Smooth muscle cell (in vitro differentiated cells): ENCODE measurements around the gene CFHR4. TPM values are rescaled to one million over a fixed set of nuclear protein-coding genes. Genes with fewer than 3 reads are reported as not detected.

Experiments used
- DNase-seq: peaks from one replicate; lab custom pipeline; 2025; ENCODE audit not compliant: unreplicated experiment; lab: John Stamatoyannopoulos, UW
- H2AFZ ChIP-seq: fragments of 200-600 bp; sonication (generic); 2 replicates; pipeline ENCODE4 v1.6.0; 2016; ENCODE audit warnings: antibody characterized with exemption, low read depth, mild to moderate bottlenecking
- H3F3A ChIP-seq: fragments of 200-600 bp; sonication (generic); 2 replicates; pipeline ENCODE4 v1.6.0; 2017; ENCODE audit warnings: antibody characterized with exemption, low read depth
- H3K27ac ChIP-seq: fragments of 200-600 bp; sonication (generic); 2 replicates; pipeline ENCODE4 v1.5.1; 2016; ENCODE audit warnings: low read depth, mild to moderate bottlenecking
- H3K27me3 ChIP-seq: fragments of 200-600 bp; sonication (generic); 2 replicates; pipeline ENCODE4 v1.6.1; 2016; ENCODE audit warnings: low read depth, mild to moderate bottlenecking
- H3K36me3 ChIP-seq: fragments of 200-600 bp; sonication (generic); 2 replicates; pipeline ENCODE4 v1.5.1; 2016; ENCODE audit warnings: low read depth
- H3K4me1 ChIP-seq: fragments of 200-600 bp; sonication (generic); 2 replicates; pipeline ENCODE4 v1.5.1; 2016; ENCODE audit warnings: low read depth
- H3K4me2 ChIP-seq: fragments of 200-600 bp; sonication (generic); 2 replicates; pipeline ENCODE4 v1.6.0; 2016; ENCODE audit warnings: mild to moderate bottlenecking
- H3K4me3 ChIP-seq: fragments of 200-600 bp; sonication (generic); 2 replicates; pipeline ENCODE4 v1.5.1; 2016; ENCODE audit warnings: mild to moderate bottlenecking
- H3K79me2 ChIP-seq: fragments of 200-600 bp; sonication (generic); 2 replicates; pipeline ENCODE4 v1.6.0; 2016; ENCODE audit warnings: low read depth, mild to moderate bottlenecking
- H3K9ac ChIP-seq: fragments of 200-600 bp; sonication (generic); 2 replicates; pipeline ENCODE4 v1.6.0; 2016; ENCODE audit warnings: low read depth
- H3K9me3 ChIP-seq: fragments of 200-600 bp; sonication (generic); replicated peaks from 2 replicates; pipeline ENCODE4 v1.5.1; 2016; ENCODE audit warnings: low read depth
- H4K20me1 ChIP-seq: fragments of 200-600 bp; sonication (generic); 2 replicates; pipeline ENCODE4 v1.6.0; 2016; ENCODE audit warnings: low read depth
- CTCF ChIP-seq: fragments of 200-600 bp; sonication (generic); IDR thresholded peaks from 2 replicates; pipeline ENCODE4 v1.5.1; 2017; ENCODE audit warnings: borderline replicate concordance, mild to moderate bottlenecking, antibody characterized with exemption; ENCODE audit not compliant: insufficient read depth, poor library complexity, severe bottlenecking
- WGBS: methylation state at CpG from one replicate; pipeline ENCODE4 v1.1.7; 2016; ENCODE audit warnings: low lambda C conversion rate; 5-methylcytosine and 5-hydroxymethylcytosine counted together
- polyA plus RNA-seq: library from polyadenylated mRNA; unstranded; fragments of >200 nt; fragmentation: Nextera tagmentation; extraction: Ambion mirVana; gene quantifications from 2 replicates; pipeline ENCODE4 v1.2.1, GENCODE V29; 2016
- total RNA-seq: library from RNA; depleted of rRNA; stranded (reverse); fragments of >200 nt; gene quantifications from 2 replicates; pipeline ENCODE4 v1.2.3, GENCODE V29; 2014

The CFHR4 gene
- total and polyA plus RNA-seq, 2 experiments from 2014 or later = not detected

GRCh38 chr1:196858811-196859210 is 29.0 kb upstream of the CFHR4 start:
- 87% methylated on average over 3 of the region's 3 CpGs for WGBS
- Histone ChIP-seq H3K27ac (no peak overlapping the region), H2AFZ (no peak overlapping the region), H4K20me1 (no peaks in the 10 kb centered on the region), H3K79me2 (no peaks in the 10 kb centered on the region), H3K27me3 (no peaks in the 10 kb centered on the region), H3K4me2 (no peak overlapping the region), H3K4me1 (no peaks in the 10 kb centered on the region), H3K36me3 (no peaks in the 10 kb centered on the region), H3K9me3 (no peaks in the 10 kb centered on the region), H3K4me3 (no peak overlapping the region), H3K9ac (no peak overlapping the region), H3F3A (no peaks in the 10 kb centered on the region)
- DNase-seq = no peak
- no peak for TF ChIP-seq CTCF

- no peak for TF ChIP-seq CTCF
- no peak overlapping the region for H3K4me3 ChIP-seq
- H3K36me3 ChIP-seq = no peaks in the 10 kb centered on the region
- 95% methylated on average over 1 of the region's 1 CpG for WGBS
- no peaks in the 10 kb centered on the region for H3K79me2 ChIP-seq
- H3K9me3 ChIP-seq = no peaks in the 10 kb centered on the region
- no peak overlapping the region for H3K4me2 ChIP-seq
- no peaks in the 10 kb centered on the region for H4K20me1 ChIP-seq
- no peak for DNase-seq
- no peaks in the 10 kb centered on the region for H3K4me1 ChIP-seq
- no peak overlapping the region for H3K27ac ChIP-seq
- H2AFZ ChIP-seq = no peak overlapping the region
- H3K27me3 ChIP-seq = no peaks in the 10 kb centered on the region
- H3F3A ChIP-seq = no peaks in the 10 kb centered on the region
- no peak overlapping the region for H3K9ac ChIP-seq
Measured at GRCh38 chr1:196860323-196860884, 27.4 kb upstream of the CFHR4 start.

GRCh38 chr1:196861429-196861828 is 26.4 kb upstream of the CFHR4 start:
- no peak overlapping the region for H2AFZ ChIP-seq
- WGBS = 47% methylated on average over 2 of the region's 2 CpGs

More at GRCh38 chr1:196861429-196861828, 26.4 kb upstream of the CFHR4 start:
- H3K4me1 ChIP-seq = no peaks in the 10 kb centered on the region
- no peak for TF ChIP-seq CTCF
- no peak overlapping the region for H3K4me2 ChIP-seq
- no peaks in the 10 kb centered on the region for H3K36me3 ChIP-seq
- no peaks in the 10 kb centered on the region for H3K79me2 ChIP-seq
- no peaks in the 10 kb centered on the region for H4K20me1 ChIP-seq
- no peaks in the 10 kb centered on the region for H3K9me3 ChIP-seq
- H3F3A ChIP-seq = no peaks in the 10 kb centered on the region
- no peak overlapping the region for H3K4me3 ChIP-seq
- H3K9ac ChIP-seq = no peak overlapping the region
- H3K27me3 ChIP-seq = no peaks in the 10 kb centered on the region
- no peak overlapping the region for H3K27ac ChIP-seq
- no peak for DNase-seq
